ENCODE measurements around the gene GFOD1. TPM values are rescaled to one million over a fixed set of nuclear protein-coding genes. Genes with fewer than 3 reads are reported as not detected.
A peak's percentile ranks its signal among the peaks of the same experiment; 100 is the strongest.

Gene GFOD1
- total RNA-seq, 1 experiment from 2014 or later: 6.1 TPM

- Histone ChIP-seq H3K23me2 (ENCODE audit: insufficient read length, low read depth, low read length, poor library complexity, severe bottlenecking) (no peaks in the 10 kb centered on the region), H3K4me2 (ENCODE audit: insufficient read depth, insufficient read length, low read length) (no peak overlapping the region), H3K79me2 (ENCODE audit: insufficient read depth, low read length) (peaks cover 3% of the 10 kb centered on the region; the same call in 1 of the 2 replicates), H4K20me1 (ENCODE audit: control insufficient read depth, insufficient read depth, insufficient read length) (no peaks in the 10 kb centered on the region), H3K9ac (ENCODE audit: extremely low read depth, insufficient read length, low read length) (no peak overlapping the region), H2BK120ac (ENCODE audit: low read depth, low read length, poor library complexity, severe bottlenecking) (no peak overlapping the region), H3K4me1 (ENCODE audit: insufficient read depth, low read length) (no peaks in the 10 kb centered on the region; the same call in 1 of the 2 replicates), H4K91ac (ENCODE audit: insufficient read length, low read depth, low read length) (no peak overlapping the region), H3K79me1 (ENCODE audit: insufficient read depth, low read depth, low read length, poor library complexity, severe bottlenecking) (no peaks in the 10 kb centered on the region), H3K14ac (ENCODE audit: insufficient read depth, low read length) (no peak overlapping the region), H3K23ac (ENCODE audit: insufficient read length, low read depth, low read length) (no peak overlapping the region), H2BK15ac (ENCODE audit: low read depth, low read length) (no peak overlapping the region), H3T11ph (ENCODE audit: low read length) (no peak overlapping the region), H3K56ac (ENCODE audit: insufficient read length, low read depth, low read length) (no peak overlapping the region), H4K8ac (replicated peaks; ENCODE audit: insufficient read length, low read depth, low read length) (no peak overlapping the region), H2AK5ac (ENCODE audit: insufficient read length, low read length) (no peak overlapping the region), H2AFZ (ENCODE audit: low read length) (no peak overlapping the region), H3K4ac (ENCODE audit: low read depth, low read length) (no peak overlapping the region), H3K18ac (ENCODE audit: insufficient read length, low read depth, low read length) (no peak overlapping the region), H3K27me3 (ENCODE audit: insufficient read depth, low read length) (no peaks in the 10 kb centered on the region), H3K27ac (ENCODE audit: insufficient read length, low read depth, low read length) (no peak overlapping the region), H3K9me3 (ENCODE audit: control insufficient read depth, low read depth, low read length) (no peaks in the 10 kb centered on the region), H2BK12ac (ENCODE audit: insufficient read length, low read depth, low read length) (no peak overlapping the region), H4K5ac (ENCODE audit: insufficient read length, low read depth, low read length) (no peak overlapping the region), H2BK5ac (ENCODE audit: insufficient read length, low read length) (no peak overlapping the region), H2BK20ac (ENCODE audit: low read depth, low read length, poor library complexity, severe bottlenecking) (no peak overlapping the region)
- Mint-ChIP-seq H3K27ac (peak overlapping the region in 2 of 3 experiments; percentile 29 to 54; a peak in 2 of 7 replicates), H3K4me3 (no peak overlapping the region), H3K36me3 (ENCODE audit: insufficient read depth in 1 of 3, low read depth in 3 of 3) (peaks cover 4 to 7% (median 5%) of the 10 kb centered on the region in 3 experiments; a peak in 5 of 7 replicates), H3K4me1 (peaks cover 14 to 17% of the 10 kb centered on the region in 2 experiments), H3K9me3 (peaks cover 5 to 6% of the 10 kb centered on the region in 2 experiments; a peak in 3 of 5 replicates), H3K27me3 (ENCODE audit: low read depth) (peaks cover 1% of the 10 kb centered on the region; the same call in 1 of the 2 replicates)
- no CpG with 5 or more reads among the region's 7 CpGs for WGBS (ENCODE audit: extremely low coverage, insufficient read length, low lambda C conversion rate)
- DNase-seq: no peak
- TF ChIP-seq CTCF (conservative IDR thresholded peaks at IDR 0.05): no peak
Measured at GRCh38 chr6:13446381-13446780, 41.0 kb downstream of the GFOD1 start.
